SU-DHL-6 (cell line): ENCODE measurements around the gene GLIPR2.

Experiments
- H2AFZ ChIP-seq: fragments of 200-600 bp; sonication (generic); 2 replicates; pipeline ENCODE4 v1.6.1; 2014; ENCODE audit warnings: low read depth, mild to moderate bottlenecking, moderate library complexity, mixed read lengths, antibody characterized with exemption, low read length; ENCODE audit not compliant: severe bottlenecking
- H3F3A ChIP-seq: fragments of 200-600 bp; shearing (Covaris generic); 2 replicates; pipeline ENCODE4 v1.6.0; 2016; ENCODE audit warnings: antibody characterized with exemption, mild to moderate bottlenecking; ENCODE audit not compliant: insufficient read depth
- H3K27ac ChIP-seq: fragments of 200-600 bp; sonication (generic); 2 replicates; pipeline ENCODE4 v1.5.1; 2016; ENCODE audit warnings: low read depth, mild to moderate bottlenecking, low read length, moderate library complexity, mixed read lengths
- H3K27me3 ChIP-seq: fragments of 200-600 bp; sonication (generic), shearing (Covaris generic); 2 replicates; pipeline ENCODE4 v1.6.0; 2014; ENCODE audit warnings: mild to moderate bottlenecking, low read length
- H3K36me3 ChIP-seq: fragments of 200-600 bp; sonication (generic); 2 replicates; pipeline ENCODE4 v1.6.1; 2014; ENCODE audit warnings: mild to moderate bottlenecking, low read length, mixed read lengths
- H3K4me2 ChIP-seq: fragments of 300-600, 200-600 bp; shearing (Covaris generic), sonication (generic); 2 replicates; pipeline ENCODE4 v1.6.0; 2014; ENCODE audit warnings: low read length, low read depth, mild to moderate bottlenecking; ENCODE audit not compliant: poor library complexity, severe bottlenecking
- H3K4me3 ChIP-seq: fragments of 200-600 bp; sonication (generic); 2 replicates; pipeline ENCODE4 v1.5.1; 2014; ENCODE audit warnings: antibody characterized with exemption, low read length, mild to moderate bottlenecking, mixed read lengths; ENCODE audit not compliant: insufficient read depth, poor library complexity, severe bottlenecking
- H3K79me2 ChIP-seq: fragments of 200-600 bp; sonication (generic); 2 replicates; pipeline ENCODE4 v1.6.1; 2014; ENCODE audit warnings: mild to moderate bottlenecking, low read length, moderate library complexity; ENCODE audit not compliant: insufficient read depth
- H3K9ac ChIP-seq: fragments of 200-600 bp; sonication (generic); 2 replicates; pipeline ENCODE4 v1.7.0; 2014; ENCODE audit warnings: mild to moderate bottlenecking, low read length
- H3K9me2 ChIP-seq: fragments of 200-600 bp; sonication (generic); replicated peaks from 2 replicates; pipeline ENCODE4 v1.6.1; 2014; ENCODE audit warnings: low read length; ENCODE audit not compliant: insufficient read depth
- H3K9me3 ChIP-seq: fragments of 200-600 bp; sonication (generic); 2 replicates; pipeline ENCODE4 v1.6.1; 2014; ENCODE audit warnings: low read length, mixed read lengths; ENCODE audit not compliant: insufficient read depth
- H4K20me1 ChIP-seq: fragments of 200-600 bp; sonication (generic); 2 replicates; pipeline ENCODE4 v1.6.1; 2014; ENCODE audit warnings: low read depth, mild to moderate bottlenecking, antibody characterized with exemption, low read length, moderate library complexity, mixed read lengths
- CTCF ChIP-seq: fragments of 200-600 bp; sonication (generic); IDR thresholded peaks from one replicate; pipeline ENCODE4 v1.5.1; 2017; ENCODE audit warnings: antibody characterized with exemption, mild to moderate bottlenecking, low read length, moderate library complexity; ENCODE audit not compliant: insufficient read depth, poor library complexity, severe bottlenecking
- EZH2phosphoT487 ChIP-seq: fragments of 200-600 bp; sonication (generic), shearing (Covaris generic); conservative IDR thresholded peaks from 2 replicates; pipeline ENCODE4 v1.6.1; 2018; ENCODE audit warnings: mild to moderate bottlenecking, antibody characterized with exemption, low read length, moderate library complexity, mixed read lengths

The GLIPR2 gene

GRCh38 chr9:36147441-36148175 is 11.1 kb downstream of the GLIPR2 start:
- H3K36me3 ChIP-seq = no peaks in the 10 kb centered on the region
- H3K9me2 ChIP-seq = no peaks in the 10 kb centered on the region
- no peak for TF ChIP-seq CTCF
- TF ChIP-seq EZH2phosphoT487 = no peak
- no peaks in the 10 kb centered on the region for H3K27me3 ChIP-seq
- no peaks in the 10 kb centered on the region for H4K20me1 ChIP-seq
- no peak overlapping the region for H2AFZ ChIP-seq
- no peaks in the 10 kb centered on the region for H3K79me2 ChIP-seq
- H3K4me3 ChIP-seq = no peak overlapping the region
- no peak overlapping the region for H3K27ac ChIP-seq
- H3K9me3 ChIP-seq = no peaks in the 10 kb centered on the region
- no peak overlapping the region for H3K4me2 ChIP-seq
- no peak overlapping the region for H3K9ac ChIP-seq
- no peaks in the 10 kb centered on the region for H3F3A ChIP-seq

- TF ChIP-seq CTCF (no peak), EZH2phosphoT487 (no peak)
- no peaks in the 10 kb centered on the region for H3F3A ChIP-seq
- no peak overlapping the region for H3K4me3 ChIP-seq
- no peak overlapping the region for H3K4me2 ChIP-seq
- H3K79me2 ChIP-seq = no peaks in the 10 kb centered on the region
- no peaks in the 10 kb centered on the region for H3K9me3 ChIP-seq
- H2AFZ ChIP-seq = no peak overlapping the region
- H3K36me3 ChIP-seq = no peaks in the 10 kb centered on the region
- no peaks in the 10 kb centered on the region for H3K9me2 ChIP-seq
- H3K9ac ChIP-seq = no peak overlapping the region
- no peaks in the 10 kb centered on the region for H3K27me3 ChIP-seq
- no peaks in the 10 kb centered on the region for H4K20me1 ChIP-seq
- H3K27ac ChIP-seq = no peak overlapping the region
These were observed 11.9 kb downstream of the GLIPR2 start for GRCh38 chr9:36148311-36149051.

GRCh38 chr9:36149197-36149596 is 12.7 kb downstream of the GLIPR2 start:
- Histone ChIP-seq H3K27ac (no peak overlapping the region), H3K4me3 (no peak overlapping the region), H3K9me2 (no peaks in the 10 kb centered on the region), H2AFZ (no peak overlapping the region), H3K79me2 (no peaks in the 10 kb centered on the region), H4K20me1 (no peaks in the 10 kb centered on the region), H3K36me3 (no peaks in the 10 kb centered on the region), H3K27me3 (no peaks in the 10 kb centered on the region), H3K9me3 (no peaks in the 10 kb centered on the region), H3F3A (no peaks in the 10 kb centered on the region), H3K9ac (no peak overlapping the region), H3K4me2 (no peak overlapping the region)
- no peak for TF ChIP-seq EZH2phosphoT487
- TF ChIP-seq CTCF = no peak
